H9 (cell line): ENCODE measurements around the gene PDZD2. TPM values are rescaled to one million over a fixed set of nuclear protein-coding genes. Genes with fewer than 3 reads are reported as not detected.

Source experiments
- DNase-seq: peaks from one replicate; pipeline ENCODE4 v3.0.0-alpha.2; 2017
- H2AFZ ChIP-seq: one replicate; pipeline ENCODE4 v1.6.1; 2013; ENCODE audit warnings: mild to moderate bottlenecking, low read length, control low read depth, moderate library complexity
- H2AK5ac ChIP-seq: 2 replicates; pipeline ENCODE4 v1.6.1; 2013; ENCODE audit warnings: low read length, control low read depth, mixed read lengths; ENCODE audit not compliant: insufficient read length
- H2BK120ac ChIP-seq: one replicate; pipeline ENCODE4 v1.6.1; 2013; ENCODE audit warnings: low read depth, mild to moderate bottlenecking, low read length, control low read depth, inconsistent platforms; ENCODE audit not compliant: poor library complexity, severe bottlenecking
- H2BK12ac ChIP-seq: 2 replicates; pipeline ENCODE4 v1.6.1; 2013; ENCODE audit warnings: low read length, control low read depth, mixed read lengths, low read depth; ENCODE audit not compliant: insufficient read length
- H2BK15ac ChIP-seq: 2 replicates; pipeline ENCODE4 v1.6.1; 2013; ENCODE audit warnings: low read depth, low read length, control low read depth
- H2BK20ac ChIP-seq: one replicate; pipeline ENCODE4 v1.6.1; 2013; ENCODE audit warnings: low read depth, mild to moderate bottlenecking, low read length, control low read depth, inconsistent platforms; ENCODE audit not compliant: poor library complexity, severe bottlenecking
- H2BK5ac ChIP-seq: 2 replicates; pipeline ENCODE4 v1.6.1; 2013; ENCODE audit warnings: low read length, control low read depth, mixed read lengths; ENCODE audit not compliant: insufficient read length
- H3K14ac ChIP-seq: 2 replicates; pipeline ENCODE4 v1.6.1; 2013; ENCODE audit warnings: low read length, control low read depth; ENCODE audit not compliant: insufficient read depth
- H3K18ac ChIP-seq: 2 replicates; pipeline ENCODE4 v1.6.1; 2013; ENCODE audit warnings: low read depth, mild to moderate bottlenecking, mixed read lengths, low read length, control low read depth; ENCODE audit not compliant: insufficient read length
- H3K23ac ChIP-seq: 2 replicates; pipeline ENCODE4 v1.6.1; 2013; ENCODE audit warnings: low read length, control low read depth, mixed read lengths, low read depth; ENCODE audit not compliant: insufficient read length
- H3K23me2 ChIP-seq: 2 replicates; pipeline ENCODE4 v1.6.1; 2013; ENCODE audit warnings: low read depth, mild to moderate bottlenecking, mixed read lengths, low read length, control low read depth; ENCODE audit not compliant: insufficient read length, poor library complexity, severe bottlenecking
- H3K27ac ChIP-seq: 2 replicates; pipeline ENCODE4 v1.5.1; 2013; ENCODE audit warnings: low read length, control low read depth, mixed read lengths, low read depth; ENCODE audit not compliant: insufficient read length
- H3K27me3 ChIP-seq: 2 replicates; pipeline ENCODE4 v1.6.1; 2013; ENCODE audit warnings: low read length, control low read depth, inconsistent platforms; ENCODE audit not compliant: insufficient read depth
- H3K4ac ChIP-seq: 2 replicates; pipeline ENCODE4 v1.6.1; 2013; ENCODE audit warnings: low read depth, mild to moderate bottlenecking, control low read depth, inconsistent platforms, low read length, moderate library complexity
- H3K4me1 ChIP-seq: 2 replicates; pipeline ENCODE4 v1.6.1; 2013; ENCODE audit warnings: low read length, control low read depth, inconsistent platforms; ENCODE audit not compliant: insufficient read depth
- H3K4me2 ChIP-seq: 2 replicates; pipeline ENCODE4 v1.6.1; 2013; ENCODE audit warnings: low read length, control low read depth, mixed read lengths; ENCODE audit not compliant: insufficient read length, insufficient read depth
- H3K56ac ChIP-seq: 2 replicates; pipeline ENCODE4 v1.6.1; 2013; ENCODE audit warnings: low read depth, mild to moderate bottlenecking, mixed read lengths, low read length, control low read depth; ENCODE audit not compliant: insufficient read length
- H3K79me1 ChIP-seq: 2 replicates; pipeline ENCODE4 v1.6.1; 2013; ENCODE audit warnings: low read depth, mild to moderate bottlenecking, moderate library complexity, low read length, control low read depth, inconsistent platforms; ENCODE audit not compliant: insufficient read depth, poor library complexity, severe bottlenecking
- H3K79me2 ChIP-seq: 2 replicates; pipeline ENCODE4 v1.6.1; 2013; ENCODE audit warnings: low read length, control low read depth, inconsistent platforms; ENCODE audit not compliant: insufficient read depth
- H3K9ac ChIP-seq: 2 replicates; pipeline ENCODE4 v1.6.1; 2013; ENCODE audit warnings: low read length, control low read depth, mixed read lengths; ENCODE audit not compliant: insufficient read length; ENCODE audit errors: extremely low read depth
- H3K9me3 ChIP-seq: one replicate; pipeline ENCODE4 v1.6.1; 2013; ENCODE audit warnings: low read depth, low read length, inconsistent platforms; ENCODE audit not compliant: control insufficient read depth
- H3T11ph ChIP-seq: one replicate; pipeline ENCODE4 v1.6.1; 2013; ENCODE audit warnings: mild to moderate bottlenecking, low read length, control low read depth, inconsistent platforms
- H4K20me1 ChIP-seq: one replicate; pipeline ENCODE4 v1.6.1; 2013; ENCODE audit not compliant: control insufficient read depth, insufficient read length, insufficient read depth
- H4K5ac ChIP-seq: 2 replicates; pipeline ENCODE4 v1.6.1; 2013; ENCODE audit warnings: low read depth, mild to moderate bottlenecking, mixed read lengths, low read length, control low read depth; ENCODE audit not compliant: insufficient read length
- H4K8ac ChIP-seq: replicated peaks from 2 replicates; pipeline ENCODE4 v1.6.1; 2013; ENCODE audit warnings: low read length, control low read depth, mixed read lengths, low read depth; ENCODE audit not compliant: insufficient read length
- H4K91ac ChIP-seq: 2 replicates; pipeline ENCODE4 v1.6.1; 2013; ENCODE audit warnings: low read depth, mild to moderate bottlenecking, moderate library complexity, mixed read lengths, low read length, control low read depth; ENCODE audit not compliant: insufficient read length
- H3K27ac Mint-ChIP-seq, 3 experiments: 2 replicates in 2 of 3; 3 replicates in 1 of 3; pipeline ENCODE4 v1.8.0; 2020 to 2021; ENCODE audit warnings: mixed read lengths in 3 of 3, mild to moderate bottlenecking in 1 of 3, moderate library complexity in 1 of 3
- H3K27me3 Mint-ChIP-seq: 2 replicates; pipeline ENCODE4 v1.8.0; 2021; ENCODE audit warnings: low read depth, mild to moderate bottlenecking, moderate library complexity, mixed read lengths
- H3K36me3 Mint-ChIP-seq, 3 experiments: 2 replicates in 2 of 3; 3 replicates in 1 of 3; pipeline ENCODE4 v1.8.0; 2020 to 2021; ENCODE audit warnings: low read depth in 3 of 3, mixed read lengths in 3 of 3; ENCODE audit not compliant: insufficient read depth in 1 of 3
- H3K4me1 Mint-ChIP-seq, 2 experiments: 2 replicates each; pipeline ENCODE4 v1.8.0; 2020; ENCODE audit warnings: mixed read lengths in 2 of 2
- H3K4me3 Mint-ChIP-seq, 2 experiments: 2 replicates in 1 of 2; 3 replicates in 1 of 2; pipeline ENCODE4 v1.8.0; 2020 to 2021; ENCODE audit warnings: mild to moderate bottlenecking in 2 of 2, mixed read lengths in 2 of 2, moderate library complexity in 1 of 2
- H3K9me3 Mint-ChIP-seq, 2 experiments: 2 replicates in 1 of 2; 3 replicates in 1 of 2; pipeline ENCODE4 v1.8.0; 2020; ENCODE audit warnings: mild to moderate bottlenecking in 2 of 2, mixed read lengths in 2 of 2, moderate library complexity in 1 of 2
- CTCF ChIP-seq: fragments of 200-600 bp; sonication (generic); conservative IDR thresholded peaks from 3 replicates; pipeline ENCODE4 v1.8.0; 2021; ENCODE audit warnings: antibody characterized with exemption, mild to moderate bottlenecking
- WGBS: extraction: QIAGEN DNeasy Blood & Tissue Kit; methylation state at CpG from one replicate; pipeline ENCODE4 v1.1.7; 2013; ENCODE audit warnings: missing lambda C conversion rate, low lambda C conversion rate, mixed read lengths; ENCODE audit not compliant: insufficient read length; ENCODE audit errors: extremely low coverage; 5-methylcytosine and 5-hydroxymethylcytosine counted together
- total RNA-seq: library from RNA; stranded (reverse); gene quantifications from 2 replicates; pipeline ENCODE4 v1.2.1, GENCODE V29; 2021

Gene PDZD2
- total RNA-seq, 1 experiment from 2014 or later: 9.9 TPM

- no CpG with 5 or more reads among the region's 3 CpGs for WGBS
- H3K27me3 Mint-ChIP-seq: no peaks in the 10 kb centered on the region
- TF ChIP-seq CTCF: no peak
Measured at GRCh38 chr5:31593665-31594064, 45.3 kb upstream of the PDZD2 start.

More at GRCh38 chr5:31593665-31594064, 45.3 kb upstream of the PDZD2 start:
- Histone ChIP-seq H3T11ph (no peak overlapping the region), H2BK5ac (no peak overlapping the region), H3K14ac (no peak overlapping the region), H3K9me3 (no peaks in the 10 kb centered on the region), H2BK20ac (no peak overlapping the region), H2AK5ac (no peak overlapping the region), H4K91ac (no peak overlapping the region), H3K23ac (no peak overlapping the region), H3K27ac (no peak overlapping the region), H2BK12ac (no peak overlapping the region), H4K5ac (no peak overlapping the region), H3K56ac (no peak overlapping the region), H3K23me2 (no peaks in the 10 kb centered on the region), H3K4me2 (no peak overlapping the region), H3K79me1 (no peaks in the 10 kb centered on the region), H2AFZ (no peak overlapping the region), H4K20me1 (no peaks in the 10 kb centered on the region), H3K27me3 (no peaks in the 10 kb centered on the region), H3K18ac (no peak overlapping the region), H4K8ac (no peak overlapping the region), H3K4ac (no peak overlapping the region), H2BK15ac (no peak overlapping the region), H2BK120ac (no peak overlapping the region), H3K9ac (no peak overlapping the region), H3K4me1 (no peaks in the 10 kb centered on the region; the same call in 1 of the 2 replicates), H3K79me2 (no peaks in the 10 kb centered on the region)
- Mint-ChIP-seq H3K27ac (no peak overlapping the region), H3K36me3 (no peaks in the 10 kb centered on the region; a peak in 2 of 7 replicates), H3K4me3 (no peak overlapping the region), H3K9me3 (peaks cover 0 to 1% of the 10 kb centered on the region in 2 experiments; a peak in 1 of 5 replicates), H3K4me1 (peaks cover 0 to 6% of the 10 kb centered on the region in 2 experiments; a peak in 1 of 4 replicates)
- DNase-seq: no peak
